Astrocyte (in vitro differentiated cells and primary cell): ENCODE measurements around the gene MORN1. TPM values are rescaled to one million over a fixed set of nuclear protein-coding genes. Genes with fewer than 3 reads are reported as not detected.

ENCODE experiments used
- DNase-seq: peaks from one replicate; pipeline ENCODE4 v3.0.0-alpha.2; 2010; ENCODE audit warnings: low read depth
- FAIRE-seq: peaks from 2 replicates; lab custom pipeline; 2011; peaks lifted over from hg19 to GRCh38; lab: Jason Lieb, UNC
- H2AFZ ChIP-seq: 2 replicates; pipeline ENCODE4 v1.6.0; 2012; ENCODE audit warnings: low read depth, low read length, inconsistent platforms
- H3K27ac ChIP-seq: 2 replicates; pipeline ENCODE4 v1.5.1; 2011; ENCODE audit warnings: low read depth, low read length, inconsistent platforms
- H3K27me3 ChIP-seq: 2 replicates; pipeline ENCODE4 v1.6.0; 2011; ENCODE audit warnings: low read length, inconsistent platforms; ENCODE audit not compliant: insufficient read depth
- H3K36me3 ChIP-seq: 2 replicates; pipeline ENCODE4 v1.5.1; 2011; ENCODE audit warnings: low read length, inconsistent platforms; ENCODE audit not compliant: insufficient read depth
- H3K4me1 ChIP-seq: 2 replicates; pipeline ENCODE4 v1.5.1; 2011; ENCODE audit warnings: low read length, inconsistent platforms; ENCODE audit not compliant: insufficient read depth
- H3K4me2 ChIP-seq: 2 replicates; pipeline ENCODE4 v1.6.0; 2012; ENCODE audit warnings: low read length, inconsistent platforms
- H3K4me3 ChIP-seq: 2 replicates; pipeline ENCODE4 v1.5.1; 2011; ENCODE audit warnings: low read depth, mild to moderate bottlenecking, low read length, inconsistent platforms; ENCODE audit not compliant: insufficient read depth
- H3K79me2 ChIP-seq: 2 replicates; pipeline ENCODE4 v1.6.0; 2012; ENCODE audit warnings: mild to moderate bottlenecking, low read length, inconsistent platforms; ENCODE audit not compliant: insufficient read depth
- H3K9ac ChIP-seq: 2 replicates; pipeline ENCODE4 v1.6.0; 2012; ENCODE audit warnings: mild to moderate bottlenecking, low read length, inconsistent platforms
- H3K9me3 ChIP-seq: 2 replicates; pipeline ENCODE4 v1.5.1; 2012; ENCODE audit warnings: low read depth, mild to moderate bottlenecking, low read length, inconsistent platforms; ENCODE audit not compliant: insufficient read depth
- H4K20me1 ChIP-seq: 2 replicates; pipeline ENCODE4 v1.6.0; 2012; ENCODE audit warnings: low read length, inconsistent platforms; ENCODE audit not compliant: insufficient read depth
- H3K27ac Mint-ChIP-seq: one replicate; pipeline ENCODE4 v1.8.0; 2021; ENCODE audit warnings: mild to moderate bottlenecking, mixed read lengths; ENCODE audit not compliant: unreplicated experiment
- H3K27me3 Mint-ChIP-seq: one replicate; pipeline ENCODE4 v1.8.0; 2021; ENCODE audit warnings: low read depth, mixed read lengths; ENCODE audit not compliant: unreplicated experiment
- H3K36me3 Mint-ChIP-seq: one replicate; pipeline ENCODE4 v1.8.0; 2021; ENCODE audit warnings: low read depth, mixed read lengths; ENCODE audit not compliant: unreplicated experiment
- H3K4me1 Mint-ChIP-seq: one replicate; pipeline ENCODE4 v1.8.0; 2021; ENCODE audit warnings: low read depth, mixed read lengths; ENCODE audit not compliant: unreplicated experiment
- H3K4me3 Mint-ChIP-seq: one replicate; pipeline ENCODE4 v1.8.0; 2021; ENCODE audit warnings: mild to moderate bottlenecking, moderate library complexity, mixed read lengths; ENCODE audit not compliant: unreplicated experiment
- H3K9me3 Mint-ChIP-seq: one replicate; pipeline ENCODE4 v1.8.0; 2021; ENCODE audit warnings: mild to moderate bottlenecking, mixed read lengths; ENCODE audit not compliant: unreplicated experiment
- EZH2 ChIP-seq: IDR thresholded peaks from 2 replicates; pipeline ENCODE4 v1.6.1; 2012; ENCODE audit warnings: mild to moderate bottlenecking, low read length, inconsistent platforms; ENCODE audit not compliant: insufficient read depth
- total RNA-seq: library from RNA; stranded (reverse); gene quantifications from 2 replicates; pipeline ENCODE4 v1.2.1, GENCODE V29; 2021
- TF ChIP-seq, protein P1 (sequence below): IDR thresholded peaks from 2 replicates; pipeline ENCODE4 v1.5.1; 2011; ENCODE audit warnings: low read depth, mild to moderate bottlenecking, inconsistent platforms, low read length, moderate library complexity; ENCODE audit not compliant: insufficient read depth

The MORN1 gene
- total RNA-seq, 1 donor from 2014 or later = 9.2 TPM

DNA sequence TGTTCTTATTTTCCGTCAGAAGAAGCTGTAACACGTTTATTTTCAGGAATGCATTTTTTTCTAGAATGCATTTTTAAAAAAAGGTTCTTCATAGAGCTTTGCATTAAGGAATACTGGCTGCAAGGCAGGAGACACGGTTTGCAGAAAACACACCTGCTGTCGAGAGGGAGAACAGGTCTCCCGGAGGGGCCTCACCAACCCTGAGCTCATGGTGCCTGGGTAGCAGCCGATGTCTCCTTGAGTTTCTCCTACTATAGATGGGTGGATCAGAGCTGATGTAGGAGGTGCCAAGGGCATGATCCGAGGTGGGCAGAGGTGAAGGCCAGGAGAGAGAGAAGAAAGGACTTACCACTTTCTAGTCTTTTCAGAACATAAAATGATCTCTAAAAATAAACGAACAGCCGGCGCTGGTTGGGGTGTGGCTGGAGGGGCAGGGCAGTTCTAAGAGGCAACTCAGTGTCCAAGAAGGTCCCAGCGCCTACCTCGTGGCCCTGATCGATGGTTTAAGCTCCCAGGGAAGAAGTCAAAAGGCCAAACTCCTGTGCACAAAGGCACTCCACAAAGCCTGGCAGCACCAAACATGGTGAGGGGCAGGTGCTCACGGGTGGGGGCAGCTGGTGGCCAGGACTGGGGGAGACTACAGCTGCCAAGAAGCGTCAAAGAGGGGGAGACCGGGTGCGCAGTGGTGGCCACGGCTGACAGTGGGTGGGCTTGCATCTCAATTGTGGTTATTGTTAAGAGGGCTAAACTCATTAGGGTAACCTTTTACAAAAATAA lies 12.2 kb downstream of the MORN1 start:
- Mint-ChIP-seq H3K27ac (no peak overlapping the region), H3K4me1 (no peaks in the 10 kb centered on the region), H3K27me3 (peaks cover 2% of the 10 kb centered on the region), H3K4me3 (no peak overlapping the region), H3K36me3 (no peaks in the 10 kb centered on the region), H3K9me3 (no peaks in the 10 kb centered on the region)
- H3K4me3 ChIP-seq = no peak overlapping the region
- H2AFZ ChIP-seq = no peak overlapping the region
- H4K20me1 ChIP-seq = no peaks in the 10 kb centered on the region
- no peak for DNase-seq
- no peaks in the 10 kb centered on the region for H3K9me3 ChIP-seq
- H3K4me1 ChIP-seq = no peaks in the 10 kb centered on the region
- TF ChIP-seq, protein P1, sequence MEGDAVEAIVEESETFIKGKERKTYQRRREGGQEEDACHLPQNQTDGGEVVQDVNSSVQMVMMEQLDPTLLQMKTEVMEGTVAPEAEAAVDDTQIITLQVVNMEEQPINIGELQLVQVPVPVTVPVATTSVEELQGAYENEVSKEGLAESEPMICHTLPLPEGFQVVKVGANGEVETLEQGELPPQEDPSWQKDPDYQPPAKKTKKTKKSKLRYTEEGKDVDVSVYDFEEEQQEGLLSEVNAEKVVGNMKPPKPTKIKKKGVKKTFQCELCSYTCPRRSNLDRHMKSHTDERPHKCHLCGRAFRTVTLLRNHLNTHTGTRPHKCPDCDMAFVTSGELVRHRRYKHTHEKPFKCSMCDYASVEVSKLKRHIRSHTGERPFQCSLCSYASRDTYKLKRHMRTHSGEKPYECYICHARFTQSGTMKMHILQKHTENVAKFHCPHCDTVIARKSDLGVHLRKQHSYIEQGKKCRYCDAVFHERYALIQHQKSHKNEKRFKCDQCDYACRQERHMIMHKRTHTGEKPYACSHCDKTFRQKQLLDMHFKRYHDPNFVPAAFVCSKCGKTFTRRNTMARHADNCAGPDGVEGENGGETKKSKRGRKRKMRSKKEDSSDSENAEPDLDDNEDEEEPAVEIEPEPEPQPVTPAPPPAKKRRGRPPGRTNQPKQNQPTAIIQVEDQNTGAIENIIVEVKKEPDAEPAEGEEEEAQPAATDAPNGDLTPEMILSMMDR = no peak
- TF ChIP-seq EZH2 = no peak
- no peaks in the 10 kb centered on the region for H3K36me3 ChIP-seq
- H3K27me3 ChIP-seq = no peaks in the 10 kb centered on the region
- H3K27ac ChIP-seq = no peak overlapping the region
- H3K9ac ChIP-seq = no peak overlapping the region
- H3K4me2 ChIP-seq = no peak overlapping the region
- no peak for FAIRE-seq
- no peaks in the 10 kb centered on the region for H3K79me2 ChIP-seq

DNA sequence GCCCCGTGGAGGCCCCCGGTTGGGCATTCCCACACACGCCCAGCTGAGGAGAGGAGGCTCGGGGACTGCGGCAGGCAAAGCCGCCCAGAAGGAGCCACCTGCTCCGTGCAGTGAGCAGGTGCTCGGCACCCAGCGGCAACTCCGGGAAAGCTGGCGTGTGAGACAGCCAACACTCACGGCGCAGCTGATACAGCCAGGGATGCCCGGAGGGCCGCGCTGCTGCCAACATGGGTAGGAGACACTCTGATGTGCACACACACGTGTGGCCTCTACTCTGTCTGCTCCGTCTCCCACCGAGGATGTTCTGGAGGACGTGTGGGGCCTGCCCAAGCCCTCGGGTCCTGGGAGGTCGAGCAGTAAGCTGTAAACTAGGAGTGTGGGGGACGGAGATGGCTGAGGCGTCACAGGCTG lies 12.9 kb downstream of the MORN1 start:
- Histone ChIP-seq H2AFZ (no peak overlapping the region), H3K27me3 (no peaks in the 10 kb centered on the region), H3K79me2 (no peaks in the 10 kb centered on the region), H3K4me3 (no peak overlapping the region), H3K36me3 (no peaks in the 10 kb centered on the region), H4K20me1 (no peaks in the 10 kb centered on the region), H3K9ac (no peak overlapping the region), H3K4me1 (no peaks in the 10 kb centered on the region), H3K27ac (no peak overlapping the region), H3K9me3 (no peaks in the 10 kb centered on the region), H3K4me2 (no peak overlapping the region)
- H3K4me3 Mint-ChIP-seq = no peak overlapping the region
- H3K36me3 Mint-ChIP-seq = no peaks in the 10 kb centered on the region
- no peak for TF ChIP-seq EZH2
- TF ChIP-seq, protein P1 = no peak
- FAIRE-seq = no peak
- DNase-seq = no peak
- no peaks in the 10 kb centered on the region for H3K4me1 Mint-ChIP-seq
- no peaks in the 10 kb centered on the region for H3K9me3 Mint-ChIP-seq
- H3K27ac Mint-ChIP-seq = no peak overlapping the region
- peaks cover 2% of the 10 kb centered on the region for H3K27me3 Mint-ChIP-seq
